Activated T-cell treated with anti-CD3 and anti-CD28 coated beads, Interleukin-2, amount 50 U/mL, for 1 hour (primary cell): ENCODE measurements around the gene KAT2A.

Source experiments
- DNase-seq: peaks from one replicate; pipeline ENCODE4 v3.0.0-alpha.2; 2020

The KAT2A gene

GRCh38 chr17:42135151-42135550 lies 14.0 kb upstream of the KAT2A start:
- no peak for DNase-seq

GRCh38 chr17:42133461-42134041 lies 12.4 kb upstream of the KAT2A start:
- peak; percentile 44 for DNase-seq

- DNase-seq, result no peak
Observed at GRCh38 chr17:42132941-42133340, 11.8 kb upstream of the KAT2A start.

GRCh38 chr17:42131981-42132432 lies 10.8 kb upstream of the KAT2A start:
- no peak for DNase-seq

GRCh38 chr17:42131232-42131631 lies 10.1 kb upstream of the KAT2A start:
- DNase-seq, result no peak

- no peak for DNase-seq
Observed at GRCh38 chr17:42130310-42130936, 9.3 kb upstream of the KAT2A start.

GRCh38 chr17:42129109-42129837 lies 8.1 kb upstream of the KAT2A start:
- DNase-seq, result no peak

- DNase-seq, result no peak
Observed at GRCh38 chr17:42127414-42127813, 6.2 kb upstream of the KAT2A start.

GRCh38 chr17:42126836-42127235 lies 5.7 kb upstream of the KAT2A start:
- no peak for DNase-seq

- no peak for DNase-seq
Observed at GRCh38 chr17:42125565-42125964, 4.4 kb upstream of the KAT2A start.

GRCh38 chr17:42124256-42124655 lies 3.1 kb upstream of the KAT2A start:
- no peak for DNase-seq

GRCh38 chr17:42122371-42123303 lies 1.5 kb upstream of the KAT2A start, which contains the start of gene HSPB9:
Gene HSPB9 (plus strand): TSS chr17:42122804. CDS start chr17:42122851, 47 bp downstream.
- DNase-seq, result no peak

- DNase-seq, result no peak
Observed at GRCh38 chr17:42120161-42120769, 902 bp downstream of the KAT2A start.

GRCh38 chr17:42119301-42119700 lies 1.9 kb downstream of the KAT2A start:
- no peak for DNase-seq

GRCh38 chr17:42118545-42118944 lies 2.6 kb downstream of the KAT2A start:
- peak; percentile 48 for DNase-seq

GRCh38 chr17:42118126-42118510 lies 3.0 kb downstream of the KAT2A start:
- DNase-seq, result no peak

GRCh38 chr17:42117397-42118125 lies 3.6 kb downstream of the KAT2A start:
- no peak for DNase-seq

GRCh38 chr17:42116705-42117396 lies 4.3 kb downstream of the KAT2A start:
- peak; percentile 83 for DNase-seq

- no peak for DNase-seq
Observed at GRCh38 chr17:42114118-42114517, 7.0 kb downstream of the KAT2A start.

- no peak for DNase-seq
Observed at GRCh38 chr17:42113293-42114069, 7.7 kb downstream of the KAT2A start.
